ENCODE data around the gene LXN. TPM values are rescaled to one million over a fixed set of nuclear protein-coding genes. Genes with fewer than 3 reads are reported as not detected.
A peak's percentile ranks its signal among the peaks of the same experiment; 100 is the strongest.

The LXN gene
- total and polyA plus RNA-seq, 2 of the 4 experiments (the other 2 are of a cell fraction) = 93.6 to 155 TPM

DNA sequence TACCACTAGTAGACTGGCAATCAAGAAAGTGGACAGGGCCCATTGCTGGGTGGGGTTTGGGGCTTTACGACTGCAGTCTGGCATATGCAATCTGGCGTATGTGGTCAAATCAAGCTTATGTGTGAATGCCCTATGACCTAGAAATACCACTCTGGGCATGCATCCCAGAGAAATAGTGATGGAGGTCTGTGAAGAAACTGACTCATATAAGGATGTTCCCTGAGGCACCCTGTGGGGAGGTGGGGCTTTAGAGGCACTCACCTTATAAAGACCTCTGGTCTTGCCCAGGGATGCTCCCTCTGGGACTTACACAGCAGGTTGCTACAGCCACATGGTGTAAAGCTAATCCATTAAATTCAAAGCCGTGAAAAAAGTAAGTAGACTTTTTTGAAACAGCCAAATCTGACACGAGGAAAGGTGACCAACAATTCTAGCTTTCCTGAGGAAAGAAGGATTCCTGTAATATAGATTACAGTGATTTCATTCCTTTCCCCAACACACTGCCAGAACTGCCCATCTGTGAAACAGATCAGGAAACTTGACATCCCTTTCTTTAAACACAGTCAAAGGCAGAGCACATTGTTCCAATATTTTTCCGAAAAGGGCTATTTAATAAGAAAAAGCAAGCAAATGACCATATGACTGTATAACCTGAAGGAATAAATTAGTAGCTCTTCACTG, 46.2 kb upstream of the LXN start:
- POLR2A ChIA-PET (ENCODE audit: unreplicated experiment) = no interaction called here

More for the DNA sequence above, 46.2 kb upstream of the LXN start:
- Histone ChIP-seq H3K4me3 (ENCODE audit: insufficient read depth, low read depth, low read length) (no peak overlapping the region), H3K18ac (ENCODE audit: low read depth, low read length) (no peak overlapping the region), H3K9me3 (ENCODE audit: control insufficient read depth, insufficient read depth, low read length) (no peaks in the 10 kb centered on the region), H3K4ac (ENCODE audit: low read depth, low read length) (no peak overlapping the region), H2AK9ac (replicated peaks; ENCODE audit: low read depth, low read length, poor library complexity) (no peak overlapping the region), H4K20me1 (ENCODE audit: insufficient read depth, low read length) (no peaks in the 10 kb centered on the region), H2BK120ac (ENCODE audit: low read depth, low read length) (no peak overlapping the region), H2BK20ac (ENCODE audit: low read depth, low read length) (no peak overlapping the region), H4K8ac (ENCODE audit: low read depth in 2 of 2, low read length in 2 of 2) (no peak overlapping the region), H3K4me2 (ENCODE audit: low read depth, low read length) (no peak overlapping the region), H3K79me1 (ENCODE audit: low read depth in 1 of 2, low read length in 2 of 2) (peaks cover 6 to 42% of the 10 kb centered on the region in 2 experiments), H2AK5ac (ENCODE audit: low read depth, low read length) (no peak overlapping the region), H3K9ac (ENCODE audit: low read depth, low read length) (no peak overlapping the region), H3K27me3 (ENCODE audit: control insufficient read depth, insufficient read depth, low read length) (no peaks in the 10 kb centered on the region), H3K4me1 (ENCODE audit: control insufficient read depth, insufficient read depth, low read length) (peaks cover 30% of the 10 kb centered on the region), H3K23ac (ENCODE audit: low read depth, low read length) (no peak overlapping the region), H3K9me1 (ENCODE audit: insufficient read depth, low read length) (peaks cover 31% of the 10 kb centered on the region), H4K5ac (ENCODE audit: low read depth, low read length) (no peak overlapping the region), H2BK15ac (ENCODE audit: low read depth, low read length) (no peak overlapping the region), H3K56ac (ENCODE audit: extremely low read depth, insufficient read depth, low read length) (no peak overlapping the region), H3K36me3 (ENCODE audit: control insufficient read depth, insufficient read depth, low read length) (no peaks in the 10 kb centered on the region), H2AFZ (replicated peaks; ENCODE audit: low read length, poor library complexity) (no peak overlapping the region), H3K27ac (ENCODE audit: insufficient read depth, low read length) (no peak overlapping the region), H3K14ac (replicated peaks; ENCODE audit: low read depth, low read length) (no peak overlapping the region), H2BK5ac (ENCODE audit: low read depth, low read length, poor library complexity, severe bottlenecking) (no peak overlapping the region), H4K91ac (ENCODE audit: insufficient read depth, low read depth, low read length) (no peak overlapping the region; the same call in 1 of the 2 replicates)
- DNase-seq (peak; percentile 94), ATAC-seq (ENCODE audit: low read depth) (peak; percentile 53)
- peak; percentile 36; the same call in 1 of the 2 replicates for TF ChIP-seq FOS (IDR thresholded peaks at IDR 0.05; ENCODE audit: low read depth, low read length)
- no peak for TF ChIP-seq ELK1 (IDR thresholded peaks at IDR 0.05; ENCODE audit: borderline replicate concordance, low read depth, low read length)
- peak; percentile 49; the same call in 1 of the 2 replicates for TF ChIP-seq CEBPB (IDR thresholded peaks at IDR 0.05; ENCODE audit: low read depth, low read length)
- no CpG with 5 or more reads among the region's 5 CpGs for WGBS, 2 experiments (ENCODE audit: extremely low coverage in 2 of 2, insufficient read length in 1 of 2)
- in situ Hi-C loops (cut with MboI; ENCODE audit: low sequenced_read_pairs) = loop anchor here (25.0 kb wide), 1 partner anchor 1556 kb away; the partner anchor contains the start of gene CCNL1
- dilution Hi-C loops (cut with HindIII; ENCODE audit: low sequenced_read_pairs, unreplicated experiment) = no loop called here
- CTCF ChIA-PET = interaction anchor here (0.6 to 1.2 kb wide), 2 partner anchors 46 to 1209 kb away, joined by 3 to 4 read pairs; partner anchors contain the start of gene LXN
- no TSS peak for BruUV-seq (replicated peaks)
- intact Hi-C loops (cut with micrococcal nuclease) = no loop called here

Data from IMR-90 (cell line).